OCI-LY1 (cell line): ENCODE results near the gene B9D2.
A peak's percentile ranks its signal among the peaks of the same experiment; 100 is the strongest.

Experiments
- H2AFZ ChIP-seq: fragments of 200-600 bp; sonication (generic), shearing (Covaris generic); 2 replicates; pipeline ENCODE4 v1.6.0; 2014; ENCODE audit warnings: antibody characterized with exemption, mild to moderate bottlenecking, low read length
- H3F3A ChIP-seq: fragments of 200-600 bp; sonication (generic), shearing (Covaris generic); 2 replicates; pipeline ENCODE4 v1.6.0; 2014; ENCODE audit warnings: mild to moderate bottlenecking, antibody characterized with exemption, low read length, moderate library complexity; ENCODE audit not compliant: insufficient read depth
- H3K27ac ChIP-seq: fragments of 200-600 bp; sonication (generic); 2 replicates; pipeline ENCODE4 v1.5.1; 2014; ENCODE audit warnings: low read length, mixed run types, mild to moderate bottlenecking, low read depth; ENCODE audit not compliant: poor library complexity, severe bottlenecking
- H3K27me3 ChIP-seq: fragments of 200-600 bp; sonication (generic); 2 replicates; pipeline ENCODE4 v1.6.0; 2014; ENCODE audit warnings: antibody characterized with exemption, mild to moderate bottlenecking, low read length, moderate library complexity; ENCODE audit not compliant: insufficient read depth
- H3K36me3 ChIP-seq: fragments of 200-600 bp; sonication (generic); 2 replicates; pipeline ENCODE4 v1.6.1; 2014; ENCODE audit warnings: mild to moderate bottlenecking, antibody characterized with exemption, low read length, moderate library complexity, mixed read lengths; ENCODE audit not compliant: insufficient read depth
- H3K4me1 ChIP-seq: fragments of 200-600 bp; sonication (generic); 2 replicates; pipeline ENCODE4 v1.5.1; 2014; ENCODE audit warnings: mild to moderate bottlenecking, low read length, moderate library complexity; ENCODE audit not compliant: insufficient read depth, severe bottlenecking
- H3K4me2 ChIP-seq: fragments of 200-600 bp; sonication (generic), shearing (Covaris generic); 2 replicates; pipeline ENCODE4 v1.6.1; 2014; ENCODE audit warnings: low read length
- H3K4me3 ChIP-seq: fragments of 200-600 bp; sonication (generic); 2 replicates; pipeline ENCODE4 v1.5.1; 2014; ENCODE audit warnings: low read length, low read depth, mild to moderate bottlenecking, mixed read lengths; ENCODE audit not compliant: poor library complexity, severe bottlenecking
- H3K79me2 ChIP-seq: fragments of 200-600 bp; shearing (Covaris generic); 2 replicates; pipeline ENCODE4 v1.6.1; 2016; ENCODE audit warnings: mixed run types, low read length, mixed read lengths; ENCODE audit not compliant: insufficient read depth
- H3K9ac ChIP-seq: fragments of 200-600 bp; sonication (generic), shearing (Covaris generic); 2 replicates; pipeline ENCODE4 v1.6.1; 2014; ENCODE audit warnings: mild to moderate bottlenecking, low read length, mixed read lengths
- H3K9me2 ChIP-seq: fragments of 200-600 bp; sonication (generic), shearing (Covaris generic); 2 replicates; pipeline ENCODE4 v1.6.1; 2014; ENCODE audit warnings: low read depth, mild to moderate bottlenecking, low read length, mixed read lengths
- H3K9me3 ChIP-seq: fragments of 200-600 bp; shearing (Covaris generic); 2 replicates; pipeline ENCODE4 v1.6.1; 2014; ENCODE audit warnings: low read length, mixed read lengths
- H4K20me1 ChIP-seq: fragments of 200-600 bp; sonication (generic), shearing (Covaris generic); 2 replicates; pipeline ENCODE4 v1.6.0; 2016; ENCODE audit warnings: mild to moderate bottlenecking, low read length; ENCODE audit not compliant: insufficient read depth
- CTCF ChIP-seq: fragments of 200-600 bp; sonication (generic), shearing (Covaris generic); IDR thresholded peaks from 2 replicates; pipeline ENCODE4 v1.5.1; 2017; ENCODE audit warnings: mild to moderate bottlenecking, antibody characterized with exemption, low read length, moderate library complexity, mixed read lengths
- EZH2 ChIP-seq: fragments of 200-600 bp; sonication (generic), shearing (Covaris generic); IDR thresholded peaks from 2 replicates; pipeline ENCODE4 v1.8.0; 2017; ENCODE audit warnings: borderline replicate concordance, mixed run types, mild to moderate bottlenecking, antibody characterized with exemption, low read length, moderate library complexity, mixed read lengths

The B9D2 gene

DNA sequence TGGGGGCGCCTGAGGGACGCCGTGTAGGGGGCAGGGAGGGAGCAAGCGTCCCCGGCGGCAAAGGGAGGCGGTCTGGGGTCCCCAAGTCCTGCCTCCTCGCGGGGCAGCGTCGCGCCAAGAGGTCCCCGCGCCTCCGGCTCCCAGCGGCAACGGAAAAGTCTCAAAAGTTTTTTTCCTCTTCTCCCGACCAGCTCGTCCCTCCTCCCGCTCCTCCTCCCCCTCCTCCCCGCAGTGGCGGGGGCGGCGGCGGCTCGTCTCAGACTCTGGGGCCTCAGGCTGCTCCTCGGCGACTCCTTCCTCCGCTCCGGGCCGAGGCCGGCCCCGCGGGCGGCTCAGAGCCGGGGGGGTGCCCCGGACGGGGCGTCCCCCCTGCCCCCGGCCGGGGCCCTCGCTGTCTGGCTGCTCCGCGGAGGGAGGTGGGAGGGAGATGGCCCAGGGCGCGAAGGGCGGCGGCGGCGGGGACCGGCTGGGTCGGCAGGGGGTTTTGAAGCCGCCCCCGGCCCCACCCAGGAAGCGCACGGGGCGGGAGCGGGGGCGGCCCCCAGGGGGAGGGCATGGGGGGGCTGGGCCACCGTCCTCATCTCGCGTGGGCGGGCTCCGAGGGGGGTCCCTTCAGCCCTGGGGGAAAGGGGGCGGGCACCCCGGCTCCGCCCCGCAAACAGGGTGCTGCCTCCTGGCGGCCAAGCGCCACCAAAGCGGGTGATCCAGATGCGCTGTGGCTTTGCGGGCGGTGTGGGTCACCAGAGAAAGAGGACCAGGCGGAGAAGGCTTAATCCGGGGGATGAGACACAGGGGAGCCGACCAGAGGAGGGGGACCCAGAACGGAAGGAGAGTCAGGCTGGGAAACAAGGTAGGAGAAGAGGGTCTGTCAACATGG is 10.2 kb downstream of the B9D2 start, which contains the start of gene TGFB1:
TGFB1 (minus strand) TSS at position 457 of the 877 bp plus-strand sequence. CDS start 878 bp downstream, outside the sequence.
- H3K9me2 ChIP-seq: no peaks in the 10 kb centered on the region
- TF ChIP-seq EZH2: no peak
- peak; percentile 88 for TF ChIP-seq CTCF
- peaks cover 14% of the 10 kb centered on the region for H3K79me2 ChIP-seq
- no peak within 1 kb of the TSS for H2AFZ ChIP-seq
- H3K4me2 ChIP-seq: peak within 1 kb of the TSS; percentile 90
- H3F3A ChIP-seq: no peaks in the 10 kb centered on the region
- peak within 1 kb of the TSS; percentile 98 for H3K4me3 ChIP-seq
- H3K27me3 ChIP-seq: no peaks in the 10 kb centered on the region
- H3K27ac ChIP-seq: peak within 1 kb of the TSS; percentile 65
- no peaks in the 10 kb centered on the region for H4K20me1 ChIP-seq
- H3K36me3 ChIP-seq: no peaks in the 10 kb centered on the region
- no peaks in the 10 kb centered on the region for H3K9me3 ChIP-seq
- H3K4me1 ChIP-seq: peaks cover 22% of the 10 kb centered on the region
- peak within 1 kb of the TSS; percentile 98 for H3K9ac ChIP-seq

DNA sequence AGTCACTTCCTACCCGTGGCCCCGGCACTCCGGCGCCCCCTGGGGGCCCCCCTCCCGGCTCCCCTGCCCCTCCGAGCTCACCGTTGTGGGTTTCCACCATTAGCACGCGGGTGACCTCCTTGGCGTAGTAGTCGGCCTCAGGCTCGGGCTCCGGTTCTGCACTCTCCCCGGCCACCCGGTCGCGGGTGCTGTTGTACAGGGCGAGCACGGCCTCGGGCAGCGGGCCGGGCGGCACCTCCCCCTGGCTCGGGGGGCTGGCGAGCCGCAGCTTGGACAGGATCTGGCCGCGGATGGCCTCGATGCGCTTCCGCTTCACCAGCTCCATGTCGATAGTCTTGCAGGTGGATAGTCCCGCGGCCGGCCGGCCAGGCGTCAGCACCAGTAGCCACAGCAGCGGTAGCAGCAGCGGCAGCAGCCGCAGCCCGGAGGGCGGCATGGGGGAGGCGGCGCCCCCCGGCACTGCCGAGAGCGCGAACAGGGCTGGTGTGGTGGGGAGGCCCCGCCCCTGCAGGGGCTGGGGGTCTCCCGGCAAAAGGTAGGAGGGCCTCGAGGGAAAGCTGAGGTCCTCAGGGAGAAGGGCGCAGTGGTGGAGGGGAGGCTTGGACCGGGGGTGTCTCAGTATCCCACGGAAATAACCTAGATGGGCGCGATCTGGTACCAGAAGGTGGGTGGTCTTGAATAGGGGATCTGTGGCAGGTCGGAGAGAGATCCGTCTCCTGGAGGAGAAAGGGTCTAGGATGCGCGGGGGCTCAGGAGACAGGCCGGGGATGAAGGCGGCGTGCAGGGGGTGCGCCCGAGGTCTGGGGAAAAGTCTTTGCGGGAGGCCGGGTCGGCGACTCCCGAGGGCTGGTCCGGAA is 11.1 kb downstream of the B9D2 start:
- H3K9me2 ChIP-seq: no peaks in the 10 kb centered on the region
- no peaks in the 10 kb centered on the region for H3F3A ChIP-seq
- peak overlapping the region; percentile 98 for H3K4me3 ChIP-seq
- peaks cover 22% of the 10 kb centered on the region for H3K4me1 ChIP-seq
- TF ChIP-seq CTCF (peak; percentile 79), EZH2 (no peak)
- peak overlapping the region; percentile 90 for H3K4me2 ChIP-seq
- H3K36me3 ChIP-seq: peaks cover 5% of the 10 kb centered on the region; the same call in 1 of the 2 replicates
- H4K20me1 ChIP-seq: no peaks in the 10 kb centered on the region
- peak overlapping the region; percentile 65 for H3K27ac ChIP-seq
- H3K27me3 ChIP-seq: no peaks in the 10 kb centered on the region
- peak overlapping the region; percentile 98 for H3K9ac ChIP-seq
- H2AFZ ChIP-seq: no peak overlapping the region
- H3K79me2 ChIP-seq: peaks cover 14% of the 10 kb centered on the region
- H3K9me3 ChIP-seq: no peaks in the 10 kb centered on the region

DNA sequence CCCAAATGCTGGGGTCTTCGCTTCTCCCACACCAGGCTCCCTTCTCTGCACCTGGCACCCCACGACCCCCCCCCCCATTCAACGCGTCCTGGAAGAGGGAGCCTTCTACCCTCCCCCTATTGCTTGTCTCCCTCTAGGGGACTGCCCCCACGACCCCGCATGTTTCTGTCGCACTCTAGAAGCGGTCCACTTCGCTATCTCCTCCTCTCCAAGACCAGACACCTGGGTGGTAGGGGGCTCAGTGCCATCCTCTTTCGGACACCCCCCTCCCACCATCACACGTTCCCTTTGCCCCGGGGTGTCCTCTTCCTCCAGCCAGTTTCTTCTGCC is 11.7 kb downstream of the B9D2 start:
- no peak for TF ChIP-seq CTCF
- no peak for TF ChIP-seq EZH2
- Histone ChIP-seq H2AFZ (no peak overlapping the region), H3K4me3 (peak overlapping the region; percentile 98), H3K4me2 (peak overlapping the region; percentile 90), H3K27ac (peak overlapping the region; percentile 65), H3K4me1 (peaks cover 22% of the 10 kb centered on the region), H3K36me3 (peaks cover 5% of the 10 kb centered on the region; the same call in 1 of the 2 replicates), H3F3A (no peaks in the 10 kb centered on the region), H3K9ac (peak overlapping the region; percentile 98), H4K20me1 (no peaks in the 10 kb centered on the region), H3K79me2 (peaks cover 14% of the 10 kb centered on the region), H3K9me2 (no peaks in the 10 kb centered on the region), H3K9me3 (no peaks in the 10 kb centered on the region), H3K27me3 (no peaks in the 10 kb centered on the region)
